CD4-positive, alpha-beta T cell (primary cell): ENCODE results near the gene DHODH. TPM values are rescaled to one million over a fixed set of nuclear protein-coding genes. Genes with fewer than 3 reads are reported as not detected.

Experiments used
- ATAC-seq: fragments of 200-7000 bp; cut with Tn5 transposase; one replicate; pipeline ENCODE4 v1.10.0; 2022; ENCODE audit warnings: mild to moderate bottlenecking; ENCODE audit not compliant: poor library complexity
- CTCF ChIA-PET: fragments of 350-600 bp; sonication (Branson Sonifier 250); formaldehyde crosslinking; loops from one replicate; lab custom pipeline; 2021; ENCODE audit warnings: antibody characterized with exemption, inconsistent platforms; lab: Charles Lee
- POLR2A ChIA-PET: fragments of 350-600 bp; sonication (Branson Sonifier 250); formaldehyde crosslinking; loops from one replicate; lab custom pipeline; 2021; ENCODE audit warnings: antibody characterized with exemption, inconsistent platforms; lab: Charles Lee
- DNase-seq, 14 experiments: peaks; one replicate each; pipeline ENCODE4 v3.0.0-alpha.2; 2013 to 2020; ENCODE audit warnings: mixed read lengths in 2 of 14
- H3K27ac ChIP-seq, 2 donors: one replicate each; pipeline versions ENCODE4 v1.5.1 to v1.7.0; 2013; ENCODE audit warnings: low read length in 2 of 2, low read depth in 1 of 2, mild to moderate bottlenecking in 1 of 2
- H3K27me3 ChIP-seq, 2 experiments: 1 replicate in 1 of 2; 2 replicates in 1 of 2; pipeline versions ENCODE4 v1.6.1 to v1.7.0; 2013; ENCODE audit warnings: low read length in 2 of 2, control low read depth in 1 of 2, mild to moderate bottlenecking in 1 of 2, moderate library complexity in 1 of 2; ENCODE audit not compliant: insufficient read depth in 2 of 2, control insufficient read depth in 1 of 2
- H3K36me3 ChIP-seq: one replicate; pipeline ENCODE4 v1.6.1; 2013; ENCODE audit warnings: low read length, control low read depth; ENCODE audit not compliant: insufficient read depth
- H3K4me1 ChIP-seq: one replicate; pipeline ENCODE4 v1.6.1; 2013; ENCODE audit warnings: low read length, control low read depth; ENCODE audit not compliant: insufficient read depth
- H3K4me3 ChIP-seq: one replicate; pipeline ENCODE4 v1.5.1; 2013; ENCODE audit warnings: mild to moderate bottlenecking, low read length, moderate library complexity
- H3K9me3 ChIP-seq, 2 experiments: 1 replicate in 1 of 2; 2 replicates in 1 of 2; pipeline versions ENCODE4 v1.6.1 to v1.7.0; 2013; ENCODE audit warnings: low read length in 2 of 2, mild to moderate bottlenecking in 2 of 2, control low read depth in 1 of 2, moderate library complexity in 1 of 2; ENCODE audit not compliant: control insufficient read depth in 1 of 2, insufficient read depth in 1 of 2
- H3K27ac Mint-ChIP-seq: one replicate; pipeline ENCODE4 v1.8.0; 2020; ENCODE audit warnings: mixed read lengths
- H3K27me3 Mint-ChIP-seq: one replicate; pipeline ENCODE4 v1.8.0; 2021; ENCODE audit warnings: mixed read lengths
- H3K36me3 Mint-ChIP-seq: one replicate; pipeline ENCODE4 v1.8.0; 2021; ENCODE audit warnings: low read depth, mixed read lengths
- H3K4me1 Mint-ChIP-seq: one replicate; pipeline ENCODE4 v1.8.0; 2021; ENCODE audit warnings: low read depth, mixed read lengths
- H3K4me3 Mint-ChIP-seq: one replicate; pipeline ENCODE4 v1.8.0; 2020; ENCODE audit warnings: mild to moderate bottlenecking, mixed read lengths
- H3K9me3 Mint-ChIP-seq: one replicate; pipeline ENCODE4 v1.8.0; 2020; ENCODE audit warnings: mixed read lengths
- intact Hi-C, 2 experiments: fragments of 100-400 bp; cut with DNase I in 1 of 2; cut with micrococcal nuclease in 1 of 2; formaldehyde crosslinking; loops; one replicate each; pipeline versions ENCODE4 v1.15.1 to v1.9.0; 2023 to 2025; cut with DNase I, micrococcal nuclease
- total RNA-seq, 174 experiments: library from RNA in 2 of 174; stranded (reverse) in 2 of 174; gene quantifications; one replicate each; pipeline ENCODE4 v1.2.3 and lab custom pipeline; 2021 to 2026
- TF ChIP-seq, protein P1 (sequence below): fragments of 200-600 bp; IDR thresholded peaks from one replicate; pipeline ENCODE4 v1.8.0; 2022; ENCODE audit warnings: antibody characterized with exemption, mild to moderate bottlenecking

The DHODH gene
- total RNA-seq, 2 experiments from 2014 or later: 2.5 to 2.7 TPM

GRCh38 chr16:72022127-72022526 lies 13.6 kb downstream of the DHODH start:
- no peak for DNase-seq
- intact Hi-C loops: no loop called here
- Mint-ChIP-seq H3K27ac (no peak overlapping the region), H3K4me1 (no peaks in the 10 kb centered on the region), H3K36me3 (peaks cover 65% of the 10 kb centered on the region), H3K9me3 (no peaks in the 10 kb centered on the region), H3K4me3 (no peak overlapping the region), H3K27me3 (no peaks in the 10 kb centered on the region)
- CTCF ChIA-PET: no interaction called here
- no peak for ATAC-seq
- POLR2A ChIA-PET: no interaction called here
- Histone ChIP-seq H3K27me3 (no peaks in the 10 kb centered on the region), H3K4me3 (no peak overlapping the region), H3K4me1 (no peaks in the 10 kb centered on the region), H3K27ac (no peak overlapping the region), H3K9me3 (no peaks in the 10 kb centered on the region), H3K36me3 (peaks cover 44% of the 10 kb centered on the region)
- TF ChIP-seq, protein P1, sequence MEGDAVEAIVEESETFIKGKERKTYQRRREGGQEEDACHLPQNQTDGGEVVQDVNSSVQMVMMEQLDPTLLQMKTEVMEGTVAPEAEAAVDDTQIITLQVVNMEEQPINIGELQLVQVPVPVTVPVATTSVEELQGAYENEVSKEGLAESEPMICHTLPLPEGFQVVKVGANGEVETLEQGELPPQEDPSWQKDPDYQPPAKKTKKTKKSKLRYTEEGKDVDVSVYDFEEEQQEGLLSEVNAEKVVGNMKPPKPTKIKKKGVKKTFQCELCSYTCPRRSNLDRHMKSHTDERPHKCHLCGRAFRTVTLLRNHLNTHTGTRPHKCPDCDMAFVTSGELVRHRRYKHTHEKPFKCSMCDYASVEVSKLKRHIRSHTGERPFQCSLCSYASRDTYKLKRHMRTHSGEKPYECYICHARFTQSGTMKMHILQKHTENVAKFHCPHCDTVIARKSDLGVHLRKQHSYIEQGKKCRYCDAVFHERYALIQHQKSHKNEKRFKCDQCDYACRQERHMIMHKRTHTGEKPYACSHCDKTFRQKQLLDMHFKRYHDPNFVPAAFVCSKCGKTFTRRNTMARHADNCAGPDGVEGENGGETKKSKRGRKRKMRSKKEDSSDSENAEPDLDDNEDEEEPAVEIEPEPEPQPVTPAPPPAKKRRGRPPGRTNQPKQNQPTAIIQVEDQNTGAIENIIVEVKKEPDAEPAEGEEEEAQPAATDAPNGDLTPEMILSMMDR: no peak

DNA sequence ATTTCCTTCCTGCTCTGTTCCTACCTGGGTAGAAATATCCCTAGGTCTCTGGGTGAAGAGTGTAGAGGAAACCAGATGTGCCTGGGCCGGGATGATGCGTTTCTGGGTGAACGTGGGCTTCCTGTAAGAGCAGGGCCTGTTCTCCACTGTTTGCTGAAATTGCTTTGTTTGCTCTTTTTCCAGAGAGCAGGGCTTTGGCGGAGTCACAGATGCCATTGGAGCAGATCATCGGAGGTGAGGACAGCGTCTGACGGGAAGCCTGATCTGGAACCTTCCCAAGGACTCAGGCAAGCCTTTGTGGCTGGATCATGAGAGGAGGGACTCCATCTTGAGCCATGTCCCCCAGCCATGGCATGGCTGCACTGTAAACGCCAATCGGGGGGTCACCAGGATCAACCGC lies 15.4 kb downstream of the DHODH start:
- no peaks in the 10 kb centered on the region for H3K9me3 Mint-ChIP-seq
- ChIA-PET POLR2A (no interaction called here), CTCF (no interaction called here)
- H3K27me3 Mint-ChIP-seq: no peaks in the 10 kb centered on the region
- TF ChIP-seq, protein P1: no peak
- intact Hi-C loops: no loop called here
- no peaks in the 10 kb centered on the region for H3K4me1 Mint-ChIP-seq
- no peak overlapping the region for H3K27ac ChIP-seq
- H3K36me3 Mint-ChIP-seq: peaks cover 58% of the 10 kb centered on the region
- peaks cover 41% of the 10 kb centered on the region for H3K36me3 ChIP-seq
- H3K4me3 ChIP-seq: no peak overlapping the region
- no peaks in the 10 kb centered on the region for H3K9me3 ChIP-seq
- ATAC-seq (no peak), DNase-seq (no peak)
- H3K27me3 ChIP-seq: no peaks in the 10 kb centered on the region
- no peak overlapping the region for H3K27ac Mint-ChIP-seq
- H3K4me3 Mint-ChIP-seq: no peak overlapping the region
- no peaks in the 10 kb centered on the region for H3K4me1 ChIP-seq

DNA sequence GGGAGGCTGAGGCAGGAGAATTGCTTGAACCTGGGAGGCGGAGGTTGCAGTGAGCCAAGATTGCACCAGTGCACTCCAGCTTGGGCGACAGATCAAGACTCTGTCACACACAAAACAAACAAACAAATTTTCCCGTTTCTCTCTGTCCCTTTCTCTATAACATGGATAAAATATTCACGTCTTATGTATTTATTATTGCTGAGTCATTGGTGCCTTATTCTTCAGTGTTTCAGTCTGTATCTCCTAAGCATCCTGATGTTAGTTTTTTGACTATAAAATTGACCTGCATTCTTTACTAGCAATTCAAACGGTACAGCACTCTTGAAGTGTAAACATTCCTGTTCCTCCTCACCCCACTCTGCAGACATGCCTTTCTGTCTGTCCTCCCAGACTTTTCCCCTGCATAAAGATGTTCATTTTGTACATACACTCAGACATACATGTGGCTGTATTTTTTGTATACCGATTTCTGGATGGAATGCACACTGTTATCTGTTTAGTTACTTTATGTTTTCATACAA lies 16.4 kb downstream of the DHODH start:
- Mint-ChIP-seq H3K27ac (no peak overlapping the region), H3K9me3 (no peaks in the 10 kb centered on the region), H3K4me1 (no peaks in the 10 kb centered on the region), H3K36me3 (peaks cover 55% of the 10 kb centered on the region), H3K27me3 (no peaks in the 10 kb centered on the region), H3K4me3 (no peak overlapping the region)
- Histone ChIP-seq H3K4me1 (no peaks in the 10 kb centered on the region), H3K36me3 (peaks cover 41% of the 10 kb centered on the region), H3K9me3 (no peaks in the 10 kb centered on the region), H3K27ac (no peak overlapping the region), H3K27me3 (no peaks in the 10 kb centered on the region), H3K4me3 (no peak overlapping the region)
- no peak for DNase-seq
- TF ChIP-seq, protein P1: no peak
- CTCF ChIA-PET: no interaction called here
- intact Hi-C loops: no loop called here
- POLR2A ChIA-PET: no interaction called here
- no peak for ATAC-seq
